Hematopoietic multipotent progenitor cell treated with erythropoietin and hydrocortisone succinate and interleukin-3 and kit ligand, for 6 days (in vitro differentiated cells): ENCODE measurements around the gene DNPEP.
"Not testable (repeated sequence)": the region's sequence is repeated elsewhere in the genome, so short reads cannot be mapped to it uniquely, and the experiment has no call there.

Experiments
- DNase-seq: peaks from one replicate; pipeline ENCODE4 v3.0.0-alpha.2; 2015

DNPEP gene

DNA sequence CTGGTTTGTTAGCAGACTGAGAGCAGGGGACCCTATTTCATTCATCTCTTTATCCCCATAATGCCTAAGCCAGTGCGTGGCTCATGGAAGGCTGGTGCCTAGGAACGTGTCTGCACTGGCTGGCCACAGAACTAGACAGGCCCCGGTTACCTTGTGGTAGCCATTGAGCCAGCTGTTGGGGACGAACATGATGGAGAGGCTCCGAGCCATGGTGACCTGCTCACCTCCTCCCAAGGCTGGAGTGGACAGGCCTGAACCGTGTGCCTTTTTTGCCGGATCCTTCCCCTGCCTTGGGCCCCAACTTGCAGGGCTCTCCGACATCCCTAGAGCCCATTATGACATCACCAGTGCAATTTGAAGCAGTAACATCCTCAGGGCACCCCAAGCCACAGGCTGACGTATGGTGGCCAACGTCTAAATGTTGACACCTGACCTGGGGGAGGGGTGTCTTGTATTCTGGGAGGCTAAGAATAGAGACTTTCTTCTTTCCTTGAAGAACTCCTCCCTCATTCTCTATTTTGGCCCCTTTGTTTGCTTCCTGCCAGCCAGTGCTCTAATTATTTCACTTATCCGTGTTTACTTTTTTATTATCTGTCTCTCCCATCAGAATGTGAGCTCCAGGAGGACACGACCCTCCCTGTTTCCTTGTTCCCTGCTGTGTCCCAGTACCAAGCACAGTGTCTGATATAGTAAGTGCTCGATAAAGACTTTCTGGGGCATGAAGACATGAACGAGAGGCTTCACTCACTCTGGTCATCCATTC is 12.2 kb upstream of the DNPEP start:
- no peak for DNase-seq

DNA sequence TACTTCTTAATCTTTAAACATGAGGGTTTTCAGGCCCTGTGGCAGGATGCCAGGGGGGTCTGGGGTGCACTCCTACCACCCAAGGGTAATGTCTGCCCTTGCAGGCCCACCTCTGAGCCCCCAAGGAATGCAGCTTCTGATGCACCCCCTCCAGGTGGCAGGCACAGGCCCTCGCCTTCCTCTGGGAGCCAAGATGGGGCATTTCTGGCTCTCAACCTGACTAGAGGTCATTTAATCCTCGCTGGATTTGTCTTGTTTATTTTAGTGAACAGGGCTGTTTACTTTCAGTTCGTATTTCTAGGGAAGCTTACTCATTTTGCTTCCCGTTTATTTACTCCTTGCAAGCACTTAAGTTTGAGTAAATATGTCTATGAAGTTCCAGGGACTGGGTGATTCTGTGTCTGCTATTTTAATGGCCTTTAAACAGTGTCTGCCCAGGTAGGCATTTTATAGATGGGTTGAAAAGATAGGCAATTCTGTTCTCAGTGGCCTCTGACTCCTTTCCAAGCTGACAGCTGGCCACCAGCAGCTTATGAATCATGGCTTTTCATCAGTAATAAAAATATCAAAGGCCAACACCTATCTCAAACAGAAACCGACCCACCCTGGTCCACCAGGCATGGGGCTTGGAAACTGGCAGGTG is 11.1 kb upstream of the DNPEP start:
- no peak for DNase-seq

DNA sequence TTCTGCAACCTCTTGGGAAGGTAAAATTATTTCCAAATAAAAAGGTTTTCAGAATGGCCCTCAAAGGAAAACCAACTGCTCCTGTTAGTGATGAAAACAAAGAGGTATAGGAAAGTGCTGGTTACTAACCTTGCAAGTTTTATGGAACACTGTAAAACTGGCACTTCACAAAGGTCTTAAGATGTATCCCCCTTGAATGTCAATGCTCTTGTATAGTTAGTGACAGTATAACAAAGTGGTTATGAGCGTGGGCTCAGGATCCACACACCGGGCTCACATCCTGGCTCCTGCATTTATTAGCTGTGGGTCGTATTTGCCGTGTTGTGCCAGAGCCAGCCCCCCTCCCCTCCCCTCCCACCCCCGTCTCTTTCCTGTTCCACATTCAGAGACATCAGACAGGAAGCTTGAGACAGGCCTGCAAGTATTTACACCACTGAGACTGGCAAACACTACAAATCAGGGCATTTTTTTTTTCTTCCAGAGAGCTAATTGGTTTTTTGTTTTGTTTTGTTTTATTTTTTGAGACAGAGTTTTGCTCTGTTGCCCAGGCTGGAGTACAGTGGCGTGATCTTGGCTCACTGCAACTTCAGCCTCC is 9.2 kb upstream of the DNPEP start:
- no peak for DNase-seq

DNA sequence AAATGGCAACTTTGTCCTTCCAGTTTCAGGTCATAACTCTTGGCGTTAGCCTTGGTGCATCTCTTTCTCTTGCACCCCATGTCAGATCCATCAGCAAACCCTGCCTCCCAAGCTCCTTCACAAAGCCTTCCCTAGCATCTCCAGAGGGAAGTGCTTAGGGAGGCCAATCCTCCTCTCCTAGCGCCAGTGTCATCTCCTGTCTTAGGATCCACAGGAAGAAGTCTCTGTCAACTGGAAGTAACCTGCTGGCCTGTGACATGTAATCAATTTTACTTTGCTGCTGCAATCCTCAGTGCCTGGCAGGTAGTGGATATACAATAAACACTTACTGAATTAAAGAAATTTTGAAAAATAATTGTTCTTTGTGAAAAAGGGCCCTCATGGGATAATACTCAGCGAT is 7.9 kb upstream of the DNPEP start:
- DNase-seq: no peak

DNA sequence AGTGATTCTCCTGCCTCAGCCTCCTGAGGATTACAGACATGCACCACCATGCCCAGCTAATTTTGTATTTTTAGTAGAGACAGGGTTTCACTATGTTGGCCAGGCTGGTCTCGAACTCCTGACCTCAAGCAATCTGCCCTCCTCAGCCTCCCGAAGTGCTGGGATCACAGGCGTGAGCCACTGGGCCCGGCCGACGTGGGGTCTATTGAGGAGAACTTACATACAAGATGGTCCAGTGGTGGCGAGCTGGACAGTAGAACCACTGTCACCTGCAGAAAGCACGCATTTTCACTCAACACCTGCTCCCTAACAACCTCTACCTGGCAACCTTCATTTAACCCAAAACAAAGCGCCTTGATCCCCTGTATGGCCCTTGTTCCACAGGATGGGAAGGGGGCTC is 7.3 kb upstream of the DNPEP start:
- DNase-seq: not testable (repeated sequence)

DNA sequence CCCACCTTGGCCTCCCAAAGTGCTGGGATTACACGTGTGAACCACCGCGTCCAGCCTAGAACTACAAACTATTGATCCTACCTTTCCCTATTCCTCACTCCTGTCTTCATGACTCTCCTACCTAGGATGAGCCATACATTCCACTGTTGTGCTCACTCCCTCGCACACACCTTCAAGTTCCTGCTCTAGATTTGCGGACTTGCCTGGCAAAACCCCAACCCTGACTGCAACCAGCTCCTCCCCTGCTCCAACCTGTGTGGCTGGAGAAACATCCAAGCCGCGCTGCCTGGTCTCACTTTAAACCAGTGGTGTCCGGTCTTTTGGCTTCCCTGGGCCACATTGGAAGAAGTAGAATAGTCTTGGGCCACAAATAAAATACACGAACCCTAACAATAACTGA is 5.0 kb upstream of the DNPEP start:
- no peak for DNase-seq

DNA sequence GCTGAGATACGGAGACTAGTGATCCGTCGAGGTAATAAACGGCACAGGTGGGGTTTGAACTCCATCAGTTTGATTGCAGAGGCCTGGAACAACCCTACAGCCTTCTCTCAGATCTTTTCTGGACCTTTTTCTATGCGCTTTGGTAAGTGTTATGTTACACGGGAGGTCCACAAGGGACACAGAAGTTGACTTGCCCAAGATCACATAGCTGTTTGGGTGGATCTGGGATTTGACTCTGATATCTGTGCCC is 1.1 kb upstream of the DNPEP start:
- no peak for DNase-seq

DNA sequence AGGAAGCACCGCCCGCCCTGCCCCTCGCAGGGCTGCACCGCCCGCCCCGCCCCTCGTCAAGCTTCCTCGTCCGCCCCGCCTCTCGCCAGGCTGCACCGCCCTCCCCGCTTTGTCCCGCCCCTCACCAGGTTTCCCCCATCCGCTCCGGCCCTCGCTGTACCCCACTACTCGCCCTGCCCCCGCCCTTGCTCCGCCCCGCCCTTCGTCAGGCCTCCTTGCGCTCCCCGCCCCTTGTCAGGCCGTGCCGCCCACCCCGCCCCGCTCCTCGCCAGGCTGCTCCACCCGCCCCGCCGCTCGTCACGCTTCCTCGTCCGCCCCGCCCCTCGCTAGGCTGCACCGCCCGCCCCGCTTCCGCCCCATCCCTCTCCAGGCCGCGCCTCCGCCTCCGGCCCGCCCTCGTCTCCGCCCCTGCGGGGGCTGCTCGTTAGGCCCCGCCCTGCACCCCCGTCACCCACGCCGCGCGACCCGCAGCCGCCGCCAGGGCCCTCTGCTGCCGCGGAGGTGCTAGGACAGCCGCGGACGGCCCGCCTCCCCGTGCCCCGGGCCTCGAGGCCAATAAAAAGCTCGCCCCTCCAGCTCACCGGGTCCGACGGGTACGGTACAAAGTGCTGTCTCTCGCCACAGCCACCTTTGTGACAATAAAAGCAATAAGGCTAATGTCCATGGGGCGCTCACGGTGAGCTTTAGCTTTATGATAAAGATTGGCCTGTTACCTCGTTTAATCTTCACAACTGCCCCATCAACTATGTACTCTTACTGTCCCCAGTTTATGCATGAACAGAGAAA is 602 bp upstream of the DNPEP start:
- peak; percentile 96 for DNase-seq

DNA sequence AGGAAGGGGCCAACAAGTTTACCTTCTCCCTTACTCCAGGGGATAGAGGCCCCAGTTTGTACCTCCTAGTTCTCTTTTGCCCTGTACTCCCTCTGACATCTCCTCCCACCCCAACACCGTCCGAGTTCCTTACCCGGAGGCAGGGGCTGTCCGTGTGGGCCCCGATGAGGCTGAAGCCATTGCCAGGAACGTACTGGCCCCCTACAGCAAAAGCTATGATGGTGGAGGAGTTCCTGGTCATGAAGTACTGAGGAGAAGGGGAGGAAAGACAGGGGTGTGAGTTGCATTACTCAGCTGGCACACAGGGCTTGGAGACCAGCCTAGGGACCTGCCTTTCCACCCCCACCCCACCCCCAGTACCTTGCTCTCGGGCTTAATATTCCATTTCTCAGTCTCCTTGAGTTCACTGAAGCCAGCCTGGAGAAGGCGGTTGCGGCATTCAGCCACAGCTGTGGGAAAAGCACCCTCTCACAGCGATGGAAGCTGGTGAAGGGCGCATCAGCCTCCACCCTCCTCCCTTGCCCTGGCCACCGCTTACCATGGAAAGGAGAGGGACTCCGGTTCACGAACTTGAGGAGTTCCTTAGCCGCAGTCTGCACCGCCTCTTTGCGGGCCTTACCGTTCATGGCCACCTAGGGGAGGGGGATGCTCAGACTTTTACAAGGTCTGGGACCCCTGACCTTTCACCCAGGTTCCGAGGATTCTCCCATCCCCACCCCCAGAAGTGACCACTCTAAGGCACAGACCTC is 1.0 kb downstream of the DNPEP start:
- DNase-seq: peak; percentile 44

DNA sequence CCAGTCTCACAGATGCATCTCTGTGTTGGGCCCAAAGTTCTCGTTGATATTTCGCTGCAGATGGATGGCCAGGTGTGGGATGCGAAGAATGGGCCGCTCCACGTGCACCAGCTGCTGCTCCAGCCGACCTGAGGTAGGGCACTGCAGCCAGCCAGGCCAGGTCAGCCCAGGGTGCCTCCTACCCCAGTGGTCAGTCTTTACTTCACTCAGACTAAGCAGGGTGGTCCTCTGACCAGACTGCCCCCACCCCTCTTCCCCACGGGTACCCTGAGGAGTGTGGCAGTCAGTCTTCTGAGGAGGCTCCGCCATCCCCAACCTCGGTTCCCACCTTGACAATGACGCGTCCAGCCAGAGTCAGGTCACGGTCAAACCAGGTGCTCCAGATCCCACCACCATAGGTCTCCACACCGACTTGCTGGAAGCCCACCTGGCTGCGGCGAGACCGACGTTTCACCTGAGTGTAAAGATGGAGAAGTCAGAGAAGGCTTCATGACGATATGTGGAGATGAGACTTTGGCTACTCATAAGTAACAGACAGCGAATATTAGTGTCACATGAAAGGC is 1.7 kb downstream of the DNPEP start:
- DNase-seq: no peak

DNA sequence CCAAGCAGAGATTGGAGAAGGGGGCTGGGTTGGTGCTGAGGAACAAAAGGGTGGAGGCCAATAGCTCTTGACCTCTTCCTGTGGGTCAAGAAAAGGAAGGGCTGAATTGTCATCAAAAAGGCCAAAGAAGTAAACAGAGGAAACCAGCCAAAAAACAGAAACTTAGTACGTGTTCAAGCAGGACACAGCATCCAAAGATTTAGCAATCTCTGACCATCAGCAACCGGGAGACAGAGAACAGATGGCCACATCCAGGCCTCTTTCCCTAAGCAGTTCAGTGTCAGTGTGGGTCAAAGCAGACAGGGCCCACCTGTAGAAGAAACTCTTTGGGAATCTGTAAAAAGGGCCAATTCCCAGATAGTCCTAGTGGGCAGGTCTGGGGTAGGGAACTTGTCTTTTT is 2.9 kb downstream of the DNPEP start:
- no peak for DNase-seq

DNA sequence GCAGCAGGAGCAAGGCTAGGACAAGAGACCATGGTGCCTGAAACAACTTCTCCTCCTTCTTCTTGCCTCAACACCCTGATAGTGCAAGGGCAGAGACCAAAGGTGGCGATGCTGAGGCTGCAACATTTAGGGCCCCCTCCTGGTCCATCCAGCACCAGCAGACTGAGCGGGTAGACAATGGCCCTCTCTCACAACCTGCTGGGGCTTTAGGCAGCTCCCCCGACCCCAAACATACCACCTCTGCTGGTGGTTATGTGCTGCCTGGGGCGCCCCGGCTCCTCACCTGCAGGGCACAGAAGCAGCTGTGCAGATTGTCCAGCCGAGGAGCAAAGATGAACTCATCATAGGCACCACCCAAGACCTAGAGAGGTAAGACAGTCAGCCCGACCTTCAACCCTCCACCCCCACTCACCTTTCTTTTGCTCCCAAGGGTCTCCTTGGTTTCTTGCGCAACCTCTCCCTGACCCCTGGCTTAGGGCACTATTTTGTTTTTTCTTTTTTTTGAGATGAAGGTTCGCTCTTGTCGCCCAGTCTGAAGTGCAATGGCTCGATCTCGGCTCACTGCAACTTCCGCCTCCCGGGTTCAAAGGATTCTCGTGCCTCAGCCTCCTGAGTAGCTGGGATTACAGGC is 3.5 kb downstream of the DNPEP start:
- DNase-seq: no peak

DNA sequence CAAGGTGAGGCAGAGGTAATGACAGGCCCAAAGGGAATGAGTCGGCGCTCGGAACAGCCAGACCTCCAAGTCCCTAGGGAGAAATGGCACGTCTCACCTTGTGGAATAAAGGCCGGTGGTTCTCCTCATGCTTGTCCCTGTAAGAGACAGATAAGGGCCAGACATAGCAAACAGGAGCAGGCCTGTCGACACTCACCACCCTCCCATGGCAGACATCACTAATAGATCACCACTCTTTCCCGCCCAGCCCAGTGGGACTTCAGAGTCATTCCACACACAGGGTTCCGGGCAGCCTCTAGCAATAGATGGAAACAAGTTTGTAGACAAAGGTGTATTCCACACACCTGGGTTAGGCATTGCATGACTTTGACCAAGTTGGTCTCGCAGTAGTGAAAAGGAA is 6.3 kb downstream of the DNPEP start:
- DNase-seq: no peak

DNA sequence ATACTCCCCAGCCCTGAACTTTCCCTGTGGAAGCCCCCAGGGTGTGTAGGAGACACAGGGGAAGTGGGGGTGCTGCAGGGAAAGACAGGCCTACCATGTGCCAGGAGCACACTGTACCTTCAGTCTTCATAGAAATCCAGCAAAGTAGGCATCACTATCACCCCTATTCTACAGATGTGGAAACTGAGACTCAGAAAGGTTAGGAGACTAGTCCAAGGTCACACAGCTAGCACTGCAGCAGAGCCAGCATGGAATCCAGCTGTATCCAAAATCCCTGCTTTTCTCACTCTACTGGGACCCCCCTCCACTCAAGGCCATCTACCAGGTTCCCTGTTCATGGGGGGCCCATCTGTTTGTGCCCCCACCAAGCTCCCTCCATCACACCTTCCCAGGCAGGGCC is 6.8 kb downstream of the DNPEP start:
- DNase-seq: no peak

DNA sequence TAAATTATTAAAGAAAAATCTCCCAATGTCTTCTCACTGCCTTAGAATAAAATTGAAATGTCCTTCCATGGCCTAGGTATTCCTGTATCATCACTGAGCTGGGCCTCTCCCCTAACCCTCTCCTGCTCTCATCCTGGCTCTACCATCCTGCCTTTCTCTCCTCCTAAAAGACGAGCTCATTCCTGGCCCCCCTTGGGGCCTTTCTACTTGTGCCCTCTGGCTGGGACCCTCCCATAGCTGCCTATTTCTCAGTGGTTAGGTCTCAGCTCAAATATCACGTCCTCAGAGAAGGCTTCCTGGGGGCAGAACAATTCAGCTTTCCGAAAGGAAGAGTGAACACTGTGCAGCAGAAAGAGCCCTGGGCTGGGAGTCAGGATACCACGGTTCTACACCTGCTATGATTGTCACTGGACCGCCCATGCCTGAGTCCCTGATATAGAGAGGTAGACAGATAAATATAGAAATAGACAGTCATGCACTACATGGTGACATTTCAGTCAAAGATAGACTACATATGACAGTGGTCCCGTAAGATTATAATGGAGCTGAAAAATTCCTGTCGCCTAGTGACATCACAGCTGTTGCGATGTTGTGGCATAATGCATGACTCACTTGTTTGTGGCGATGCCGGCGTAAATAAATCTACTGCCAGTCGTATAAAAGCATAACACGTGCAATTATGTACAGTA is 9.4 kb downstream of the DNPEP start:
- no peak for DNase-seq

DNA sequence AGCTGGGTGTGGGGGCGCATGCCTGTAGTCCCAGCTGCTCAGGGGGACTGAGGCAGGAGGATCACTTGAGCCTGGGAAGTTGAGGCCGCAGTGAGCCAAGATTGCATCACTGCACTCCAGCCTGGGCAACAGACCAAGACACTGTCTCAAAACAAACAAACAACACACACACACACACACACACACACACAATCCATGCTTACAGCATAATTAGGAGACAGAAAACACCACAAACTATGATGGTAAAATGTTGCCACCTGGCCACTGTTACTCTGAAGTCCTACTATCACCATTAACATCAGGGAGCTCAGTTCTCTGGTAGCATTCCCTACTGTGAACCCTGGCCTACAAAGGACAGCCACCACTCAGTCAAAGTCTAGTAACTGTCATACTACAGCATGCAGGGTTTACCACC is 18.3 kb downstream of the DNPEP start:
- DNase-seq: no peak

DNA sequence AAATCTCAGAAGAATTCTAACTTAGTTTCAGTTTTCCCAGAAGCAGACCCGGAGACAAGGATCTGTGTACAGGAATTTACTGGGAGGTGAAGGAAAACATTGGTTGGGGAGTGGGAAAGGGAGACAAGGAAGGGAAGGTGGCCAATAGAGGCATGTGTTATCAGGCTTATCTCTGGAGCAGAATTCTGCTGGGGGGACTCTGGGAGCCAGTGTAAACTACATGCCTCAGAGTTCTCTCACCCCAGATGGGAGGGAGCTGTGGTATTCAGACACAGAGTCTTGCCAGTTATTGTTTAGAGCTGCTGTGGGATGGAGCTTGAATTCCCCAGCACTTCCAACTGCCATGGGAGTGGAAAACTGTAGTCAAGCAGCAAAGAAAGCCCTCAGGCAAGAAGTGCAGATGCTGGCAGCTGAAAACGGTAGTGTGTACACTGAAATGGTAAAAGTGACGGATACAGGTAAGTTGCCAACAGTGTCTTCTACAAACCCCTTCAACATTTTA is 19.0 kb downstream of the DNPEP start:
- no peak for DNase-seq

DNA sequence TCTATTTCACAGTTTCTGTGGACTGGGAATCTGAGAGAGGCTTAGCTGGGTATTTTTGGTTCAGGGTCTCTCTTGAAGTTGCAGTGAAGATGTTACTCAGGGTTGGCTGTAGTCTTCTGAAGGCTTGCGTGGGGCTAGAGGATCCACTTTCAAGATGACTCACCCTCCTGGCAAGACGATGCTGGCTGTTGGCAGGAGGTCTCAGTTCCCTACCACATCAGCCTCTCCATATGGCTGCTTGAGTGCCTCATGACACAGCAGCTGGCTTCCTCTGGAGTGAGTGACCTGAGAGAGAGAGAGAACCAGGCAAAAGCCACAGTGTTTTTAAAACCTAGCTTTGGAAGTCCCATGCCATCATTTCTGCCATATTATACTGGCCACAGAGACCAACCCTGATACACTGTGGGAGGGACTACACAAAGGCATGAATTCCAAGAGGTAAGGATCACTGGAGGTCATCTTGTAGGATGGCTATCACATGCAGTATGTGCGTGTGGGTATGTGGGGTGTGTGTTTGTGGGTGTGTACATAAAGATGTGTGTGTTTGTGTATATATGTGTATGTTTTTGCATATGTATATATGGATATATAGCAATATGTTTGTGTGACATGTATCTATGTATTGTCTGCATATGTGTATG is 25.1 kb downstream of the DNPEP start:
- DNase-seq: peak; percentile 52

DNA sequence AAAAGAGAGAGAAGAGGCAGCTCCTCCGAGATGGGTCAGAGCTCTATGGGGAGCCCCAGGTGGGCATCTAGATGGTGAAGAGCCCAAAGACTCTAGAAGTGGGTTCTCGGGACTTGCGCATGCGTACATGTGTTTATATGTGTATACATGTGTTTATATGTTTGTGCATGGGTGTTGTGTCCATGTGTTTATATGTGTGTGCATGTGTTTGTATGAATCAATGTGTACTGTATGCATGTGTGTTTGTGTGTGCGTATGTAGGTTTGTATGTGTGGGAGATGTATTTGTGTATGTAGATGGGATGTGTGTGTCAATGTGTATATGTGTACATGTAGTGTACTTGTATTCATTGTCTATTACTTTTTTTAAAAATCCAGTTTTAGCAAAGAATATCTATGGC is 25.6 kb downstream of the DNPEP start:
- no peak for DNase-seq

DNA sequence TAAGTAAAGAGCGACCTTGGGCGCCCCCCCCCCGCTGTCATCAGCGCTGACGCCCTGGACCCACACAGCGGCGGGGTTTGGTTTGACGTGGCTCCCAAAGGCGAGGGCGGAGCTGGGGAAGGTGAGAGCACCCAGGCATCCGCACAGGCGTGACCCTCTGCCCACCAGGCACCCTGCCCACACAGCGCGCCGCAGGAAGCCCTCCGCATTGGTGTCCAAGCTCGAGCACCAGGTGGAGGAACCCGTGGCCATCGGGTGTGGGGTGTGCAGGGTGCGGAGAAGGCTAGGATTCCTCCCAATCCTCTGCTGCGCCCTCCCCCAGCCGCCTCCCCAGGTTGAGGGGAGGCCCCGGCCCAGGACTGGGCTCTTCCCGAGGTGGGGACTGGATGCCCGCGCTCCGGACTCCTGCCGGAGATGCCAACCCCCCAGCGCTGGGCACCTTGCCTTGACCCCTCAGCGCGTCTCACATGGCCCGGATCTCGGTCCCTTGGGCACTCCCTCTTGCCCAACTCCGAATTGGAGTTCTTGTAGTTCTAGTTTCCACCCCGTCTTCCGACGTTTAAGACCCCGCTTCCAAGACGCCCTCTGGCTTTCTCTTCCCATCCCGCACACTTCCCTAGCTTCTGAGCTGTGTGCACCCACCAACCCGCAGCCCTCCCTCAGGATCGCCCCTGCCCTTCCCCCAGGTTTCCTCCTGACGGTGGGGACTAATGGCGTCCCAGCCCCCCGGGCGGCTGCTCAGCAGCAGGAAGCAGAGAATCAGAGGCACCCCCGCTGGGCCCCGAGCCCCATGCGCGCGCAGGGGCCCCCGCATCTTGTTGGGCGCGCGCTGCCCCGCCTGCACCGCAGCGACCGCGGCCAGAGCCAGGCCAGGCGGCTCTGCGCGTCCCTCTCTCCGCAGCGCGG is 29.3 kb downstream of the DNPEP start:
- DNase-seq: peak; percentile 17
